Measurements from ENCODE around the gene FBXO33.

DNA sequence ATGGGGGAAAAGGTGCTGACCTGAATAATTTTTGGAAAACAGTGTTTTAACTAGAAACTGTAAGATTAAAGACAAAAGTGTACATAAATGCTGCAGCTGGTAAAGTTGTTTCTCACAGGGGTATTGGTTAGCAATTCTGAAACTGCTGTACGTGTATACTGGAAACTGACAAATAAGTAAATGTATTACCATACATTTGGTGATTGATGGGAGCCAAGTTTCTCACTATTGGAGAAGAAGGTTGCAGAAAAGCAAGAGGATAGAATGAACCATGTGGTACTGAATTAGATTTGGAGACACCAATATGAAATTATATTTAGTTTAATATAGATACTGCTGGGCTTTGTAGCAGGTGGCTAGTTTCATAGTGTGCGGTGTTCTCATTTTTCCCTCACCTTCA is 19.6 kb upstream of the FBXO33 start:
- TF ChIP-seq, protein P1, sequence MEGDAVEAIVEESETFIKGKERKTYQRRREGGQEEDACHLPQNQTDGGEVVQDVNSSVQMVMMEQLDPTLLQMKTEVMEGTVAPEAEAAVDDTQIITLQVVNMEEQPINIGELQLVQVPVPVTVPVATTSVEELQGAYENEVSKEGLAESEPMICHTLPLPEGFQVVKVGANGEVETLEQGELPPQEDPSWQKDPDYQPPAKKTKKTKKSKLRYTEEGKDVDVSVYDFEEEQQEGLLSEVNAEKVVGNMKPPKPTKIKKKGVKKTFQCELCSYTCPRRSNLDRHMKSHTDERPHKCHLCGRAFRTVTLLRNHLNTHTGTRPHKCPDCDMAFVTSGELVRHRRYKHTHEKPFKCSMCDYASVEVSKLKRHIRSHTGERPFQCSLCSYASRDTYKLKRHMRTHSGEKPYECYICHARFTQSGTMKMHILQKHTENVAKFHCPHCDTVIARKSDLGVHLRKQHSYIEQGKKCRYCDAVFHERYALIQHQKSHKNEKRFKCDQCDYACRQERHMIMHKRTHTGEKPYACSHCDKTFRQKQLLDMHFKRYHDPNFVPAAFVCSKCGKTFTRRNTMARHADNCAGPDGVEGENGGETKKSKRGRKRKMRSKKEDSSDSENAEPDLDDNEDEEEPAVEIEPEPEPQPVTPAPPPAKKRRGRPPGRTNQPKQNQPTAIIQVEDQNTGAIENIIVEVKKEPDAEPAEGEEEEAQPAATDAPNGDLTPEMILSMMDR (IDR thresholded peaks at IDR 0.05; ENCODE audit: poor library complexity, severe bottlenecking), result no peak
- TF ChIP-seq POLR2AphosphoS5 (IDR thresholded peaks at IDR 0.05), result no peak
- TF ChIP-seq TAF1 (IDR thresholded peaks at IDR 0.05; ENCODE audit: low read depth), result no peak
- TF ChIP-seq, protein P2, sequence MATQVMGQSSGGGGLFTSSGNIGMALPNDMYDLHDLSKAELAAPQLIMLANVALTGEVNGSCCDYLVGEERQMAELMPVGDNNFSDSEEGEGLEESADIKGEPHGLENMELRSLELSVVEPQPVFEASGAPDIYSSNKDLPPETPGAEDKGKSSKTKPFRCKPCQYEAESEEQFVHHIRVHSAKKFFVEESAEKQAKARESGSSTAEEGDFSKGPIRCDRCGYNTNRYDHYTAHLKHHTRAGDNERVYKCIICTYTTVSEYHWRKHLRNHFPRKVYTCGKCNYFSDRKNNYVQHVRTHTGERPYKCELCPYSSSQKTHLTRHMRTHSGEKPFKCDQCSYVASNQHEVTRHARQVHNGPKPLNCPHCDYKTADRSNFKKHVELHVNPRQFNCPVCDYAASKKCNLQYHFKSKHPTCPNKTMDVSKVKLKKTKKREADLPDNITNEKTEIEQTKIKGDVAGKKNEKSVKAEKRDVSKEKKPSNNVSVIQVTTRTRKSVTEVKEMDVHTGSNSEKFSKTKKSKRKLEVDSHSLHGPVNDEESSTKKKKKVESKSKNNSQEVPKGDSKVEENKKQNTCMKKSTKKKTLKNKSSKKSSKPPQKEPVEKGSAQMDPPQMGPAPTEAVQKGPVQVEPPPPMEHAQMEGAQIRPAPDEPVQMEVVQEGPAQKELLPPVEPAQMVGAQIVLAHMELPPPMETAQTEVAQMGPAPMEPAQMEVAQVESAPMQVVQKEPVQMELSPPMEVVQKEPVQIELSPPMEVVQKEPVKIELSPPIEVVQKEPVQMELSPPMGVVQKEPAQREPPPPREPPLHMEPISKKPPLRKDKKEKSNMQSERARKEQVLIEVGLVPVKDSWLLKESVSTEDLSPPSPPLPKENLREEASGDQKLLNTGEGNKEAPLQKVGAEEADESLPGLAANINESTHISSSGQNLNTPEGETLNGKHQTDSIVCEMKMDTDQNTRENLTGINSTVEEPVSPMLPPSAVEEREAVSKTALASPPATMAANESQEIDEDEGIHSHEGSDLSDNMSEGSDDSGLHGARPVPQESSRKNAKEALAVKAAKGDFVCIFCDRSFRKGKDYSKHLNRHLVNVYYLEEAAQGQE (IDR thresholded peaks at IDR 0.05; ENCODE audit: borderline replicate concordance), result no peak
